H1 (cell line): ENCODE measurements around the gene PDCD7. TPM values are rescaled to one million over a fixed set of nuclear protein-coding genes. Genes with fewer than 3 reads are reported as not detected.

Experiments used
- ATF3 ChIP-seq: IDR thresholded peaks from 2 replicates; pipeline ENCODE4 v1.6.1; 2011; ENCODE audit warnings: low read depth, mild to moderate bottlenecking, low read length; ENCODE audit not compliant: insufficient read depth
- BCL11A ChIP-seq, 2 experiments: IDR thresholded peaks; one replicate each; pipeline ENCODE4 v1.6.1; 2011; ENCODE audit warnings: low read depth in 2 of 2, low read length in 2 of 2, mild to moderate bottlenecking in 2 of 2
- CTBP2 ChIP-seq: IDR thresholded peaks from 2 replicates; pipeline ENCODE4 v1.7.0; 2011; ENCODE audit warnings: borderline replicate concordance, mild to moderate bottlenecking, moderate library complexity, mixed read lengths, low read length; ENCODE audit not compliant: insufficient read depth, insufficient read length
- EZH2 ChIP-seq: fragments of 200-600 bp; sonication (generic); IDR thresholded peaks from 2 replicates; pipeline ENCODE4 v1.7.1; 2012; ENCODE audit warnings: low read depth, mild to moderate bottlenecking, moderate library complexity, low read length, inconsistent platforms; ENCODE audit not compliant: severe bottlenecking
- HDAC6 ChIP-seq: IDR thresholded peaks from one replicate; pipeline ENCODE4 v1.7.1; 2012; ENCODE audit warnings: low read depth, mild to moderate bottlenecking, inconsistent platforms, low read length, moderate library complexity
- JUN ChIP-seq: IDR thresholded peaks from 2 replicates; pipeline ENCODE4 v1.6.1; 2011; ENCODE audit warnings: low read depth, mild to moderate bottlenecking, improper control_type of control experiment, low read length
- MAFK ChIP-seq: IDR thresholded peaks from 2 replicates; pipeline ENCODE4 v1.6.1; 2012; ENCODE audit warnings: low read depth, mild to moderate bottlenecking, improper control_type of control experiment, low read length
- polyA plus RNA-seq, 7 experiments: library from polyadenylated mRNA; depleted of rRNA in 3 of 7; stranded (reverse) in 5 of 7; unstranded in 2 of 7; fragments of >200 nt in 5 of 7; fragments of 200-250 nt in 2 of 7; gene quantifications; 1 replicate in 5 of 7; 2 replicates in 1 of 7; 4 replicates in 1 of 7; pipeline versions ENCODE4 v1.2.1 to v1.2.3, GENCODE V29; 2011 to 2013; ENCODE audit warnings: missing spikeins in 2 of 7, mixed read lengths in 2 of 7
- total RNA-seq: library from RNA; stranded (reverse); fragmentation: NEBNext Ultra II Directional; extraction: Animal tissue kit (Norgen Biotek cat#: 25700); gene quantifications from 2 replicates; pipeline ENCODE4 v1.2.1, GENCODE V29; 2021
- TF ChIP-seq, protein P1 (sequence below): fragments of 300-600 bp; sonication (generic); IDR thresholded peaks from 2 replicates; pipeline ENCODE4 v1.7.1; 2012; ENCODE audit warnings: low read length, moderate library complexity, mild to moderate bottlenecking, inconsistent platforms; ENCODE audit not compliant: insufficient replicate concordance

PDCD7 gene
- total and polyA plus RNA-seq, 2 of the 8 experiments (the other 6 are each of a cell fraction or from before 2014, with no cell fraction given): 11.5 to 25.6 TPM

DNA sequence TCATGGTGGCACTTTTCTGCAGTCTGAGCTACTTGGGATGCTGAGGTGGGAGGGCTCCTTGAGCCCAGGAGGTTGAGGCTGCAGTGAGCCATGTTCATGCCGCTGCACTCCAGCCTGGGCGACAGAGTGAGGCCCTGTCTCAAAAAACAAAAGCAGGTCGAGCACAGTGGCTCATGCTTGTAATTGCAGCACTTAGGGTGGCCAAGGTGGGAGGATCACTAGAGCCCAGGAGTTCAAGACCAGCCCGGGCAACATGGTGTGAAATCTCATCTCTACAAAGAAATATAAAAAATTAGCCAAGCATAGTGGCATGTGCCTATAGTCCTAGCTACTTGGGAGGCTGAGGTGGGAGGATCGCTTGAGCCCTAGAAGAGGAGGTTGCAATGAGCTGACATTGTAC is 28.6 kb downstream of the PDCD7 start (continued):
- TF ChIP-seq, protein P1, sequence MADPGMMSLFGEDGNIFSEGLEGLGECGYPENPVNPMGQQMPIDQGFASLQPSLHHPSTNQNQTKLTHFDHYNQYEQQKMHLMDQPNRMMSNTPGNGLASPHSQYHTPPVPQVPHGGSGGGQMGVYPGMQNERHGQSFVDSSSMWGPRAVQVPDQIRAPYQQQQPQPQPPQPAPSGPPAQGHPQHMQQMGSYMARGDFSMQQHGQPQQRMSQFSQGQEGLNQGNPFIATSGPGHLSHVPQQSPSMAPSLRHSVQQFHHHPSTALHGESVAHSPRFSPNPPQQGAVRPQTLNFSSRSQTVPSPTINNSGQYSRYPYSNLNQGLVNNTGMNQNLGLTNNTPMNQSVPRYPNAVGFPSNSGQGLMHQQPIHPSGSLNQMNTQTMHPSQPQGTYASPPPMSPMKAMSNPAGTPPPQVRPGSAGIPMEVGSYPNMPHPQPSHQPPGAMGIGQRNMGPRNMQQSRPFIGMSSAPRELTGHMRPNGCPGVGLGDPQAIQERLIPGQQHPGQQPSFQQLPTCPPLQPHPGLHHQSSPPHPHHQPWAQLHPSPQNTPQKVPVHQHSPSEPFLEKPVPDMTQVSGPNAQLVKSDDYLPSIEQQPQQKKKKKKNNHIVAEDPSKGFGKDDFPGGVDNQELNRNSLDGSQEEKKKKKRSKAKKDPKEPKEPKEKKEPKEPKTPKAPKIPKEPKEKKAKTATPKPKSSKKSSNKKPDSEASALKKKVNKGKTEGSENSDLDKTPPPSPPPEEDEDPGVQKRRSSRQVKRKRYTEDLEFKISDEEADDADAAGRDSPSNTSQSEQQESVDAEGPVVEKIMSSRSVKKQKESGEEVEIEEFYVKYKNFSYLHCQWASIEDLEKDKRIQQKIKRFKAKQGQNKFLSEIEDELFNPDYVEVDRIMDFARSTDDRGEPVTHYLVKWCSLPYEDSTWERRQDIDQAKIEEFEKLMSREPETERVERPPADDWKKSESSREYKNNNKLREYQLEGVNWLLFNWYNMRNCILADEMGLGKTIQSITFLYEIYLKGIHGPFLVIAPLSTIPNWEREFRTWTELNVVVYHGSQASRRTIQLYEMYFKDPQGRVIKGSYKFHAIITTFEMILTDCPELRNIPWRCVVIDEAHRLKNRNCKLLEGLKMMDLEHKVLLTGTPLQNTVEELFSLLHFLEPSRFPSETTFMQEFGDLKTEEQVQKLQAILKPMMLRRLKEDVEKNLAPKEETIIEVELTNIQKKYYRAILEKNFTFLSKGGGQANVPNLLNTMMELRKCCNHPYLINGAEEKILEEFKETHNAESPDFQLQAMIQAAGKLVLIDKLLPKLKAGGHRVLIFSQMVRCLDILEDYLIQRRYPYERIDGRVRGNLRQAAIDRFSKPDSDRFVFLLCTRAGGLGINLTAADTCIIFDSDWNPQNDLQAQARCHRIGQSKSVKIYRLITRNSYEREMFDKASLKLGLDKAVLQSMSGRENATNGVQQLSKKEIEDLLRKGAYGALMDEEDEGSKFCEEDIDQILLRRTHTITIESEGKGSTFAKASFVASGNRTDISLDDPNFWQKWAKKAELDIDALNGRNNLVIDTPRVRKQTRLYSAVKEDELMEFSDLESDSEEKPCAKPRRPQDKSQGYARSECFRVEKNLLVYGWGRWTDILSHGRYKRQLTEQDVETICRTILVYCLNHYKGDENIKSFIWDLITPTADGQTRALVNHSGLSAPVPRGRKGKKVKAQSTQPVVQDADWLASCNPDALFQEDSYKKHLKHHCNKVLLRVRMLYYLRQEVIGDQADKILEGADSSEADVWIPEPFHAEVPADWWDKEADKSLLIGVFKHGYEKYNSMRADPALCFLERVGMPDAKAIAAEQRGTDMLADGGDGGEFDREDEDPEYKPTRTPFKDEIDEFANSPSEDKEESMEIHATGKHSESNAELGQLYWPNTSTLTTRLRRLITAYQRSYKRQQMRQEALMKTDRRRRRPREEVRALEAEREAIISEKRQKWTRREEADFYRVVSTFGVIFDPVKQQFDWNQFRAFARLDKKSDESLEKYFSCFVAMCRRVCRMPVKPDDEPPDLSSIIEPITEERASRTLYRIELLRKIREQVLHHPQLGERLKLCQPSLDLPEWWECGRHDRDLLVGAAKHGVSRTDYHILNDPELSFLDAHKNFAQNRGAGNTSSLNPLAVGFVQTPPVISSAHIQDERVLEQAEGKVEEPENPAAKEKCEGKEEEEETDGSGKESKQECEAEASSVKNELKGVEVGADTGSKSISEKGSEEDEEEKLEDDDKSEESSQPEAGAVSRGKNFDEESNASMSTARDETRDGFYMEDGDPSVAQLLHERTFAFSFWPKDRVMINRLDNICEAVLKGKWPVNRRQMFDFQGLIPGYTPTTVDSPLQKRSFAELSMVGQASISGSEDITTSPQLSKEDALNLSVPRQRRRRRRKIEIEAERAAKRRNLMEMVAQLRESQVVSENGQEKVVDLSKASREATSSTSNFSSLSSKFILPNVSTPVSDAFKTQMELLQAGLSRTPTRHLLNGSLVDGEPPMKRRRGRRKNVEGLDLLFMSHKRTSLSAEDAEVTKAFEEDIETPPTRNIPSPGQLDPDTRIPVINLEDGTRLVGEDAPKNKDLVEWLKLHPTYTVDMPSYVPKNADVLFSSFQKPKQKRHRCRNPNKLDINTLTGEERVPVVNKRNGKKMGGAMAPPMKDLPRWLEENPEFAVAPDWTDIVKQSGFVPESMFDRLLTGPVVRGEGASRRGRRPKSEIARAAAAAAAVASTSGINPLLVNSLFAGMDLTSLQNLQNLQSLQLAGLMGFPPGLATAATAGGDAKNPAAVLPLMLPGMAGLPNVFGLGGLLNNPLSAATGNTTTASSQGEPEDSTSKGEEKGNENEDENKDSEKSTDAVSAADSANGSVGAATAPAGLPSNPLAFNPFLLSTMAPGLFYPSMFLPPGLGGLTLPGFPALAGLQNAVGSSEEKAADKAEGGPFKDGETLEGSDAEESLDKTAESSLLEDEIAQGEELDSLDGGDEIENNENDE: no peak
- no peak for TF ChIP-seq EZH2
- TF ChIP-seq BCL11A (IDR thresholded peaks at IDR 0.05; ENCODE audit: low read depth in 2 of 2, low read length in 2 of 2): no peak
- TF ChIP-seq MAFK: no peak
- no peak for TF ChIP-seq HDAC6
- no peak for TF ChIP-seq ATF3
- TF ChIP-seq JUN: no peak
- no peak for TF ChIP-seq CTBP2
